Body of pancreas (tissue), 4 donors: Measurements from ENCODE around the gene PRDM16. TPM values are rescaled to one million over a fixed set of nuclear protein-coding genes. Genes with fewer than 3 reads are reported as not detected.

Experiments
- ATAC-seq: fragments of 150-250 bp; one replicate; pipeline ENCODE4 v1.9.1; 2016
- DNase-seq, 4 donors: peaks; one replicate each; pipeline ENCODE4 v3.0.0-alpha.2; 2019
- H3K27ac ChIP-seq, 4 donors: fragments of 200-600 bp; sonication (generic); 1 replicate in 3 of 4; 2 replicates in 1 of 4; pipeline versions ENCODE4 v1.5.1 to v1.6.1; 2016 to 2019; ENCODE audit warnings: mild to moderate bottlenecking in 1 of 4, mixed read lengths in 1 of 4, moderate library complexity in 1 of 4
- H3K27me3 ChIP-seq, 2 donors: fragments of 200-600 bp; sonication (generic); one replicate each; pipeline ENCODE4 v1.6.0; 2016; ENCODE audit warnings: mild to moderate bottlenecking in 1 of 2
- H3K36me3 ChIP-seq, 2 donors: fragments of 200-600 bp; sonication (generic); replicated peaks in 1 of 2; 2 replicates each; pipeline ENCODE4 v1.5.1; 2016; ENCODE audit warnings: low read depth in 2 of 2; ENCODE audit not compliant: insufficient read depth in 1 of 2
- H3K4me1 ChIP-seq: fragments of 200-600 bp; sonication (generic); one replicate; pipeline ENCODE4 v1.6.0; 2016
- H3K4me3 ChIP-seq, 2 donors: fragments of 200-600 bp; sonication (generic); 1 replicate in 1 of 2; 2 replicates in 1 of 2; pipeline ENCODE4 v1.5.1; 2016 to 2019
- H3K9me3 ChIP-seq, 3 donors: fragments of 200-600 bp; sonication (generic); 1 replicate in 2 of 3; 2 replicates in 1 of 3; pipeline ENCODE4 v1.5.1; 2016
- POLR2A ChIP-seq, 3 donors: fragments of 450-650 bp; IDR thresholded peaks; one replicate each; pipeline ENCODE4 v1.6.1; 2016; ENCODE audit warnings: antibody characterized with exemption in 3 of 3, mild to moderate bottlenecking in 2 of 3
- WGBS, 2 donors: methylation state at CpG; one replicate each; pipeline ENCODE4 v1.1.5; 2017; 5-methylcytosine and 5-hydroxymethylcytosine counted together
- intact Hi-C: fragments of 100-400 bp; cut with DNase I; formaldehyde crosslinking; loops from one replicate; pipeline ENCODE4 v1.15.1; 2023
- microRNA-seq, 2 donors: library from miRNA; unstranded; fragments of <30 nt; microRNA quantifications; one replicate each; pipeline ENCODE4, GENCODE V29; 2016; ENCODE audit warnings: borderline number of aligned reads in 2 of 2, borderline replicate concordance in 2 of 2
- total RNA-seq, 2 donors: library from RNA; depleted of rRNA; stranded (reverse); fragments of >200 nt; gene quantifications; one replicate each; pipeline ENCODE4 v1.1.0, GENCODE V29; 2016
- TF ChIP-seq, protein P1 (sequence below), 7 experiments: fragments of 450-650 bp in 4 of 7; fragments of 200-600 bp in 3 of 7; sonication (generic) in 3 of 7; IDR thresholded peaks; one replicate each; pipeline ENCODE4 v1.5.1; 2016 to 2019; ENCODE audit warnings: antibody characterized with exemption in 7 of 7

The PRDM16 gene
- total RNA-seq, 2 donors from 2014 or later = 15.2 to 16.6 TPM

- Histone ChIP-seq H3K9me3 (no peaks in the 10 kb centered on the region), H3K36me3 (no peaks in the 10 kb centered on the region), H3K4me1 (peaks cover 7% of the 10 kb centered on the region), H3K4me3 (no peak overlapping the region), H3K27ac (no peak overlapping the region), H3K27me3 (no peaks in the 10 kb centered on the region)
- DNase-seq (no peak), ATAC-seq (no peak)
- 83 to 85% methylated on average over 12 to 14 of the region's 14 CpGs for WGBS, 2 donors
- TF ChIP-seq, protein P1, sequence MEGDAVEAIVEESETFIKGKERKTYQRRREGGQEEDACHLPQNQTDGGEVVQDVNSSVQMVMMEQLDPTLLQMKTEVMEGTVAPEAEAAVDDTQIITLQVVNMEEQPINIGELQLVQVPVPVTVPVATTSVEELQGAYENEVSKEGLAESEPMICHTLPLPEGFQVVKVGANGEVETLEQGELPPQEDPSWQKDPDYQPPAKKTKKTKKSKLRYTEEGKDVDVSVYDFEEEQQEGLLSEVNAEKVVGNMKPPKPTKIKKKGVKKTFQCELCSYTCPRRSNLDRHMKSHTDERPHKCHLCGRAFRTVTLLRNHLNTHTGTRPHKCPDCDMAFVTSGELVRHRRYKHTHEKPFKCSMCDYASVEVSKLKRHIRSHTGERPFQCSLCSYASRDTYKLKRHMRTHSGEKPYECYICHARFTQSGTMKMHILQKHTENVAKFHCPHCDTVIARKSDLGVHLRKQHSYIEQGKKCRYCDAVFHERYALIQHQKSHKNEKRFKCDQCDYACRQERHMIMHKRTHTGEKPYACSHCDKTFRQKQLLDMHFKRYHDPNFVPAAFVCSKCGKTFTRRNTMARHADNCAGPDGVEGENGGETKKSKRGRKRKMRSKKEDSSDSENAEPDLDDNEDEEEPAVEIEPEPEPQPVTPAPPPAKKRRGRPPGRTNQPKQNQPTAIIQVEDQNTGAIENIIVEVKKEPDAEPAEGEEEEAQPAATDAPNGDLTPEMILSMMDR (IDR thresholded peaks at IDR 0.05) = no peak
- TF ChIP-seq POLR2A (IDR thresholded peaks at IDR 0.05) = no peak
- intact Hi-C loops = loop anchor here (5.0 kb wide), 1 partner anchor 33 kb away; the partner anchor contains the start of gene ARHGEF16
Observed at GRCh38 chr1:3485016-3485415, 416.0 kb downstream of the PRDM16 start.

Small RNA genes lying within 50 kb of the gene (microRNA-seq; reads per million reads assigned to microRNA genes)
- gene MIR4251 = 0 reads per million in 2 donors

Other genes starting within 250 kb of the PRDM16 start
- not detected for gene ACTRT2, start 47.7 kb upstream of the PRDM16 start, total RNA-seq